Osteocyte (in vitro differentiated cells): ENCODE data around the gene ATP7B. TPM values are rescaled to one million over a fixed set of nuclear protein-coding genes. Genes with fewer than 3 reads are reported as not detected.

Source experiments
- DNase-seq: peaks from one replicate; pipeline ENCODE4 v3.0.0; 2021; ENCODE audit warnings: mixed read lengths; ENCODE audit not compliant: unreplicated experiment; ENCODE audit errors: extremely low spot score
- H3K27ac Mint-ChIP-seq: one replicate; pipeline ENCODE4 v1.8.0; 2021; ENCODE audit warnings: mild to moderate bottlenecking, mixed read lengths; ENCODE audit not compliant: unreplicated experiment
- H3K27me3 Mint-ChIP-seq: one replicate; pipeline ENCODE4 v1.8.0; 2021; ENCODE audit warnings: mixed read lengths; ENCODE audit not compliant: unreplicated experiment
- H3K36me3 Mint-ChIP-seq: one replicate; pipeline ENCODE4 v1.8.0; 2021; ENCODE audit warnings: mixed read lengths; ENCODE audit not compliant: unreplicated experiment
- H3K4me1 Mint-ChIP-seq: one replicate; pipeline ENCODE4 v1.8.0; 2021; ENCODE audit warnings: mixed read lengths; ENCODE audit not compliant: unreplicated experiment
- H3K4me3 Mint-ChIP-seq: one replicate; pipeline ENCODE4 v1.8.0; 2021; ENCODE audit warnings: mild to moderate bottlenecking, moderate library complexity, mixed read lengths; ENCODE audit not compliant: unreplicated experiment
- H3K9me3 Mint-ChIP-seq: one replicate; pipeline ENCODE4 v1.8.0; 2021; ENCODE audit warnings: mixed read lengths; ENCODE audit not compliant: unreplicated experiment
- CTCF ChIP-seq: fragments of 200-600 bp; sonication (generic); IDR thresholded peaks from 2 replicates; pipeline ENCODE4 v1.5.0; 2021; ENCODE audit warnings: antibody characterized with exemption, mild to moderate bottlenecking, moderate library complexity
- total RNA-seq: library from RNA; stranded (reverse); gene quantifications from 2 replicates; pipeline ENCODE4 v1.2.1, GENCODE V29; 2021

ATP7B gene
- total RNA-seq, 1 donor from 2014 or later, result 10.4 TPM

GRCh38 chr13:51902776-51903175 is 108.5 kb downstream of the ATP7B start:
- TF ChIP-seq CTCF, result no peak
- Mint-ChIP-seq H3K4me3 (no peak overlapping the region), H3K9me3 (no peaks in the 10 kb centered on the region), H3K4me1 (peaks cover 16% of the 10 kb centered on the region), H3K27ac (no peak overlapping the region), H3K36me3 (no peaks in the 10 kb centered on the region), H3K27me3 (peaks cover 21% of the 10 kb centered on the region)
- no peak for DNase-seq

GRCh38 chr13:51900471-51900870 is 110.8 kb downstream of the ATP7B start:
- no peak for DNase-seq
- Mint-ChIP-seq H3K9me3 (no peaks in the 10 kb centered on the region), H3K4me3 (no peak overlapping the region), H3K4me1 (peaks cover 1% of the 10 kb centered on the region), H3K27ac (no peak overlapping the region), H3K36me3 (no peaks in the 10 kb centered on the region), H3K27me3 (peaks cover 26% of the 10 kb centered on the region)
- TF ChIP-seq CTCF, result no peak

GRCh38 chr13:51895906-51896888 is 115.1 kb downstream of the ATP7B start:
- Mint-ChIP-seq H3K4me1 (peaks cover 1% of the 10 kb centered on the region), H3K9me3 (no peaks in the 10 kb centered on the region), H3K27me3 (peaks cover 32% of the 10 kb centered on the region), H3K27ac (no peak overlapping the region), H3K4me3 (no peak overlapping the region), H3K36me3 (no peaks in the 10 kb centered on the region)
- TF ChIP-seq CTCF, result peak; percentile 86
- no peak for DNase-seq

GRCh38 chr13:51894239-51894638 is 117.0 kb downstream of the ATP7B start:
- Mint-ChIP-seq H3K27ac (no peak overlapping the region), H3K9me3 (no peaks in the 10 kb centered on the region), H3K4me3 (no peak overlapping the region), H3K4me1 (peaks cover 1% of the 10 kb centered on the region), H3K27me3 (peaks cover 31% of the 10 kb centered on the region), H3K36me3 (no peaks in the 10 kb centered on the region)
- no peak for TF ChIP-seq CTCF
- peak; percentile 11 for DNase-seq

GRCh38 chr13:51892657-51893056 is 118.6 kb downstream of the ATP7B start:
- no peak for TF ChIP-seq CTCF
- H3K4me3 Mint-ChIP-seq, result no peak overlapping the region
- H3K4me1 Mint-ChIP-seq, result peaks cover 1% of the 10 kb centered on the region
- H3K36me3 Mint-ChIP-seq, result no peaks in the 10 kb centered on the region
- H3K9me3 Mint-ChIP-seq, result no peaks in the 10 kb centered on the region
- DNase-seq, result peak; percentile 34
- no peak overlapping the region for H3K27ac Mint-ChIP-seq
- H3K27me3 Mint-ChIP-seq, result peaks cover 27% of the 10 kb centered on the region
